NCI-H510A treated with DMSO at 0.1 percent for 48 hours (cell line): ENCODE measurements around the gene HCRT.
"Not testable (repeated sequence)": the region's sequence is repeated elsewhere in the genome, so short reads cannot be mapped to it uniquely, and the experiment has no call there.

Source experiments
- DNase-seq: peaks from one replicate; lab custom pipeline; 2025; lab: John Stamatoyannopoulos, UW

The HCRT gene

DNA sequence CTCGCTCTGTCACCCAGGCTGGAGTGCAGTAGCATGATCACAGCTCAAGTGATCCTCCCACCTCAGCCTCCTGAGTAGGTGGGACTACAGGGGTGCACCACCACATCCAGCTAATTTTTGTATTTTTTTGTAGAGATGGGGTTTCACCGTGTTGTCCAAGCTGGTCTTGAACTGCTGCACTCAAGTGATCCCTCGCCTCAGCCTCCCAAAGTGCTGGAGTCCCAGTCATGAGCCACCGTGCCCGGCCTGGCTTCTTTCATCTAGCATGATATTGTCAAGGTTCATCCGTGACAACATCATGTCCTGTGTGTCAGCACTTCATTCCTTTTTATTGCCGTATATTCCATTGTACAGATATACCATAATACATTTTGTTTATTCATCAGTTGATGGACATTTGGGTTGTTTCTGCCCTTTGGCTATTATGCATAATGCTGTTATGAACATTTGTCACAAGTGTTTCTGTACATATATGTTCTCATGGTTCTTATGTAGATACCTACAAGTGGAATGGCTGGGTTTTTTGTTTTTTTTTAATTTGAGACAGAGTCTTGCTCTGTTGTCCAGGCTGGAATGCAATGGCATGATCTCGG is 12.4 kb upstream of the HCRT start:
- DNase-seq, result no peak

DNA sequence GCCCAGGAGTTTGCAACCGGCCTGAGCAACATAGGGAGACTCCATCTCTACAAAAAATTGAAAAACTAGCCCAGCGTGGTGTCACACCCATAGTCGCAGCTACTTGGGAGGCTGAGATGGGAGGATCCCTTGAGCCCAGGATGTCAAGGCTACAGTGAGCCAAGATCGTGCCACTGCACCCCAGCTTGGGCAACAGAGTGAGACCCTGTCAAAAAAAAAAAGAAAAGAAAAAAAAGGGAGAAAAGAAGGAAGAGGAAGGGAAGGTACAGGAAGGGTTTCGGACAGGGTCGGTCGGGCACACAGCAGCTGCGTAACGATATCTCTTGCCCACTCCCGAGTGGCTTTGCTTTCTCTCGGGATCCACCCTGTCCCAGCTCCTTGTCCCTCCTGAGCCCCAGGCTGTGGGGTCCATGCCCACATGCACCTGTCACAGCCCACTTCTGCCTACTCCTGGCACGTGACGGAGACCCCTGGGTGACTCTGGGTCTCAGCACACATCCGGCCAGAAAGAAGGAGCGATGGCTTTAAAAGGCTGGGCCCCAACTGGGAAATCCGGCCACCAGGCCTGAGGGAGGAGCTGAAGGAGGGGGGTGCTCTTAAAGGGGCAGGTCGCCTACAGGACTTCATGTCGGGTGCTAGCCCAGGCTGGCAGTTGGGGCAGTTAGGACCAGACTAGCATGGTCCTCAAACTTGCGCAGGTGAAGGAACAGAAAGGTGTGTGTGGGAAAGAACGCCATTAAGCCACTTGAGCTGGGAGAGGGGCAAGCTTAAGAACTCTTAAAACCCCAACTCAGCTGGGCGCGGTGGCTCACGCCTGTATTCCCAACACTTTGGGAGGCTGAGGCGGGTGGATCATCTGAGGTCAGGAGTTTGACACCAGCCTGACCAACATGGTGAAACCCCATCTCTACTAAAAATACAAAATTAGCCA is 9.0 kb upstream of the HCRT start, which contains the start of gene GHDC:
GHDC (minus strand) TSS at position 526 of the 931 bp plus-strand sequence. CDS start 913 bp downstream, outside the sequence.
- DNase-seq, result peak; percentile 83

DNA sequence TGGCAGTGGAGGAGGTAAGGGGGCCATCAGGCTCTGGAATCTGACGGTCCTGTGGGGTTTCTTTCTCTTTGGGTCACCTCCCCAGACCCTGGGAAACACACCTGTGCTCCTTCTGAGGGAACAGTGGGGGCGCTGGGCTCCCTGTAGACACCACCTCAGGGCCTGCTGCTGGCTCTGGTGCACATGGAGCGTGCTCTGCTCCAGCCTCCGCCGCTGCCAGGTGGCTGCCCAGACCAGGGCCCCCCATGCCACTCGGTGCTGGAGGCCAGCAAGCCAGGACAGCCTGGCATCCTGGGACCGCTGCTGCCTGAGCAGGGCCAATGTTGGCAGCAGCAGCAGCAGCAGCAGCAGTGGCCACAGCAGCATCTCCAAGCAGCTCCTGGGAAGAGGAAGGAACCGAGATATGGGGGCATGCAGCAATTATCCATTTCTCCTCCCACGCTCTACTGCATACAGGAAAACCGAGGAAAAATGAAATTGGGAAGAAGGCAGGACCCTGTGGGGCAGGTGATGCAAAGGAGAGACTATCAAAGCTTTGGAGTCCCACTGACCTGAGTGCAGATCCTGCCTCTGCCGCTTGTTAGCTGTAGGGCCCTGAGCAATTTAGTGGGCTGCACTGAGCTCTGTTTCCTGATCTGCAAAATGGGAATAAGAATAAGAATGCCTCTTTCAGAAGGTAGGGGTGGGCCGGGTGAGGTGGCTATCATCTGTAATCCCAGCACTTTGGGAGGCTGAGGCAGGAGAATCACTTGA is 8.1 kb upstream of the HCRT start:
- DNase-seq, result no peak

DNA sequence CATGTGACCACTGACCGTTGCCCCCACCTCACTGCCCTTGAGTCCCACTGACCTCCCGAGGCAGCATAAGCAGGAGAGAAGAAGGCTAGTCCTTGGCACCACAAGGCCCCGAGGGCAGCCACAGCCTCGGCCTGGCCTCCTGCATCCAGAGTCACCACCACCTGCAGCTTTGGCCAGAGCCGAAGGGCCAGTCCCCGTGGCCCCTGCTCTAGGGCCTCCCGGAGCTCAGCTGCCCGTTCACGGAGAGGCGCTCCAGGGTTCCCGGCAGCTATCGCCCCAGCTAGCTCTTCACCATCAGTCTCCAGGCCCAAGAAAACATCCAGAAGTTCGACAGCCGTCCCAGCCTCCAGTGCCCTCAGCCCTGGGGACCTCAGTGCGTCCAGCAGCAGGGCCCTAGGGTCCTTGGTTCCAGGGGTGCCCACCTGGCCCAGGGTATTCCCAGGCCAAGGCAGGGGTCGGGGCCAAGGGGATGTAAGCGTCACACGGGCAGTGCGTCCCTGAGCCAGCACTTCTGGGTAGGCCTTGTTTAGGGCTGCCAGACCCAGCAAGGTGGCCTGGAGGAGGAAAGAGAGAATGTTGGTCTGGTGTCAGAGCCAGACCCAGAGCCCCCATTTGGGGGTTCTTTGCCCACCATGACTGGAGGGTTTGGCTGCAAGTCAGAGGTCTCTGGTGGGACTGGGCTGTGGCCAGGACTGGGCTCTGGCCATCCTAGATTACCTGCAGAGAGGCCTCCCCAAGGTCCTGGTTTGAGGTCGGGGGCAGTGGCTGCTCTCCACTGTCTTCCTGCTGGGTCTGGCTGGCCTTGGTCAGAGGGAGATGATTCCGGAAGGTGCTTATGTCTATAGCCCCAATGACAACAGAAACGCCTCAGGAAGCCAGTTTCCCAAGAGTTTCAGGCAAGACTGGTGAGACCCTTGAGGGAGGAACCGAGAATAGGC is 7.2 kb upstream of the HCRT start:
- no peak for DNase-seq

DNA sequence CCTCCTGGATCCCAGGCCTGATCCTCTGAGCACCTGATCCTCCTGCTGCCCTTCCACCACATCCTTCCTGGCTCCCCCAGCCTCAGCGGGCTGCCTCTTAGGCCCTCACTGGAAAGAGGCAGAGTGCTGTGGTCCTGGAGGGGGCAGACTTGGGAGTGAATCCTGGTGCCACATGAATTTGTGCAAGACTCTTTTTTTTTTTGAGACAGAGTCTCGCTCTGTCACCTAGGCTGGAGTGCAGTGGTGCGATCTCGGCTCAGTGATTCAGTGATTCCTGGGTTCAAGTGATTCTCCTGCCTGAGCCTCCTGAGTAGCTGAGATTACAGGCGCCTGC is 6.0 kb upstream of the HCRT start:
- no peak for DNase-seq

DNA sequence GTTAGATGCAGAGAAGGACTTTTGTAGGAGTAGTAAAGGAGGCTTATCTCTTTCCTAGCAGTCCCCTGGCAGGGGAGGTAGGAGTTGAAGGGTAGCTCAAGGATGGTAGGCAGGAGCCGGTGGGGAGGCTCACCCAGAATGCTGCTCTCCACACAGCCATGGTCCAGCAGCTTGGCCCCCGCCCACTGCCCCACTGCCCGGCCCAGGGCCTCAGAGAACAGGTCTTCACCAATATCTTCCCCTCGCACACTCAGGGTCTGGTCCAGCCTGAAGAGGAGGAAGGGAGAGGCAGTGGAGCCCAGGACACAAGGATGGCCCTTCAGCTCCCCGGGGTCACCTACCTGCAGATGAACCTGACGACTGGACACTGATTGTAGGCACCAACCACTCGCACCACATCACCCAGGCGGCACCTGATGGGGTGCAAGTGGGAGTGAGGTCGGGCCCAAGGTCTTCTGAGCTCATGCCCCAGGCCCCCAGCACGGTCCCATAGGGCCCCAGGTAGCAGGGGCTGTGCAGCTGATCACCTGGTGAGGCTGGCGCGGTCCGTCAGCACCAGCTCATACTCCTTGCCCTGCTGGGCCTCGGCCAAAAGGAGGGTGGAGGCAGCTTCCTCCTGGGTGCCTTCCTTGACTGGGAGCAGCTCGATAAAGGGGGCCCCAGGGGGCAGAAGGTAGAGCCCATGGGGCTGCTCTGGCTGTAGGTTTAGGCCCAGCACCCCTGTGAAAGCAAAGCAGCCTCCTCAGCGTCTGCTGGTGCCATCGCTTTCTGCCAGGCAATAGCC is 5.4 kb upstream of the HCRT start:
- no peak for DNase-seq

DNA sequence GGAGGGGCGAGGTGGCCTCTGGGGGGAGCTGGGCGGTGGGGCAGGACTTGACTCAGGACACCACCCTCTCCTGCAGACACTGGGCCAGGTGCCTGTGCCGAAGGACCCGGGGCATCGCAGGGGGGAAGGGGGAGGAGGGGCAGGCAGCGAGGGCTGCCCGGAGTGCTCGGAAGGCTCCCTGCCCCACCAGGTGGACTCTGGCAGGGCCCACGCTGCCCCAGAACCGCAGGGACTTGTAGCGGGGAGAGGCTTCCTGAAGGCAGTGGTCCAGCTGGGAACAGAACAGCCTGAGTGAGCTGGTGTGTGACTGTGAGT is 4.4 kb upstream of the HCRT start:
- DNase-seq, result no peak

DNA sequence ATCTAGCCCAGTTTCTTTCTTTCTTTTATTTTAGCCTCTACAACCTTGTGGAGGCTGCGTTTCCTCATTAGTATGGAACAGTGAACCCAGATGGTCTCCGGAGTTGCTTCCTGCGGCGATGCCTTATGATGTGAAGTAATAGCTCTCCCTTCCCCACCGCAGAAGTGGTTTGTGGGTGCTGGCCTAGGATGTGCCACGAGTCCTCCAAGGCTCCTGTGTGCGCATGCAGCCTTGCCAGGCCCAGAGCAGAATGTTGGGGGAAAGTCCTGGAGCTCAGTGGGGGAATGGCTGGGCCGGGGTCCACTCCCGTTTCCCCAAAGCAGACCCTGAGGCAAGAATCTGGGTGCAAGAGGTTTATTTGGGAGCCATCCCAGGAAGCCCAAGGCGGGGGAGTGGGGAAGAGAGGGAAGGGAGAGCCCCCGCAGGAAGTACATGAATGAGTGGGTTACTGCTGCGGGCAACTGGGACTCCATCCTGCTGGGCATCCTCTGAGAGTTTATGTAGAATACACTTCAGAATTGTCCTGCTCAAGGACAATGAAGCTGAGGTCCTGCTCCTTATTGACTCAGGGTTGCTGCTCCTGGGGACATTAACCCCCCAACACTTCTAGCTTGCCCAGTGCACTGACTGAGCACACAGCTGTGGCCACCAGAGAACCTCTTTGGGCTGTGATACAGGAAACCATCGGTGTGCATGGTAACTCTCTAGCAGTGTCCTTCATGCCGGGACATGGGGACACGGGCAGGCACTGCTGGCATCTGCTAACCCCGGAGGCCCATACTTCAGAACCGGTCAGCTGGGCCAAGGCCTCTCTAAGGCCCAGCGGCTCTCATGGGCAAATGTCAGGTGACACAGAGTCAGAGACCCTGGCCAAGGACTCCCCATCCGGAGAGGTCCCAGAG is 3.7 kb upstream of the HCRT start:
- no peak for DNase-seq

DNA sequence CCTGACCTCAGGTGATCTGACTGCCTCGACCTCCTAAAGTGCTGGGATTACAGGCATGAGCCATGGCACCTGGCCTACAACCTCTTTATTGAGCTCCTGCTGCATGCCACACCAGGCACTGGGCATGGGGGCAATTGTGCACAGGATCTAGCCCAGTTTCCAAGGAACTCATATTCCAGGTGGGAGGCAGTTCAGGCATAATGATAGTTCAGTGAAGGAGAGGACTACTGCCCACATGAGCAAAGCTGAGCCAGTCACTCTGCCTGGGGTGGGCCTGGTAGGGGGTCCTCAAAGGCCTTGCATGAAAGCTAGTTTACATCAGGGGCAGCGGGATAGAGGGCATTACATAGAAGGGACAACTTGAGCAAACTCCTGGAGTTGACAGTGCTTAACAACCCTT is 2.6 kb upstream of the HCRT start:
- no peak for DNase-seq

- DNase-seq, result not testable (repeated sequence)
Observed at GRCh38 chr17:42186191-42186590, 939 bp upstream of the HCRT start.

GRCh38 chr17:42185621-42185930 is 324 bp upstream of the HCRT start:
- no peak for DNase-seq

GRCh38 chr17:42183741-42184711 is 1.2 kb downstream of the HCRT start:
- peak; percentile 84 for DNase-seq

GRCh38 chr17:42182927-42183734 is 2.1 kb downstream of the HCRT start:
- DNase-seq, result no peak

DNA sequence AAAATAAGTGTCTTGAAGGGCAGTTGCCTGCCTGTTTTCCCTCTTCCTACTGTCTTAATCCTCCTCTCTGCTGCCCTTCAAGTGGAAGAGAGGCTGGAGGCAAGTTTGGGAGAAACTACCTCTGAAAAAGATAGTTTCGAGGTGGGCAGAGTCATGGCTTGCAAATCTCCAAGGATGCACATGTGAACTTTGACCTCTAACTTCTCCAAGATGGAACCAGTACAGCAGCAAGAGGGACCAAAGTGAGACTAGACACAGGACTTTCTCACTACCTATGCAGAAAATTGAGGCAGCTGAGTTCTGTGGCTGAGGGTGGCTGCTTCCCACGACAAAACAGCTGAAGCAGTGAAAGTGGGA is 3.4 kb downstream of the HCRT start:
- no peak for DNase-seq

GRCh38 chr17:42180922-42181850 is 4.1 kb downstream of the HCRT start, which contains the start of gene KCNH4:
Gene KCNH4, minus strand, starts transcription at chr17:42181142. Its CDS starts 197 bp downstream, at chr17:42180945.
- DNase-seq, result no peak

DNA sequence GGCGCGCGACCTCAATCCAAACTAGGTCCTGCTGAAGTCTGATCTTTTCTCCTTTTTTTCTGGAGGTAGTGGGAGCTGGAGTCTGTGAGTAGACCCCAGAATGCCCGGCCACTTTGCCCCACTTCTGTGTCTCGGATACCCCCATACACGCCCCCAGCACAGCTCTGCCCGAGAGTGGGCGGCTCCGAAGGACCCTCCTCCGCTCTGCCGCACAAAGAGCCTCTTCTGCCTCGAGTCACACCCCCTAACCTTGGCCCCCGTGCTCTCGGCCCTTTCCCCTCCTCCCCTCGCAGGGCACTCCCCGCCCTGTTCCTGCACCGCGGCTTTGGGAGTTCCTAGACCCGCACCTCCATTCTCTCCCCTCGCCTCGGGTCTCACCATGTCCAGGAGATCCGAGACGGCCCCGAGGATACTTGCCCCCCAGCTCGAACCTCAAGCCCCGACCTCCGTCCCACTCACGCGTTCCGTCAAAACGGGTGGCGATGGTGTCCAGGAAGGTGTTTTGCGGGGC is 4.8 kb downstream of the HCRT start:
- no peak for DNase-seq

DNA sequence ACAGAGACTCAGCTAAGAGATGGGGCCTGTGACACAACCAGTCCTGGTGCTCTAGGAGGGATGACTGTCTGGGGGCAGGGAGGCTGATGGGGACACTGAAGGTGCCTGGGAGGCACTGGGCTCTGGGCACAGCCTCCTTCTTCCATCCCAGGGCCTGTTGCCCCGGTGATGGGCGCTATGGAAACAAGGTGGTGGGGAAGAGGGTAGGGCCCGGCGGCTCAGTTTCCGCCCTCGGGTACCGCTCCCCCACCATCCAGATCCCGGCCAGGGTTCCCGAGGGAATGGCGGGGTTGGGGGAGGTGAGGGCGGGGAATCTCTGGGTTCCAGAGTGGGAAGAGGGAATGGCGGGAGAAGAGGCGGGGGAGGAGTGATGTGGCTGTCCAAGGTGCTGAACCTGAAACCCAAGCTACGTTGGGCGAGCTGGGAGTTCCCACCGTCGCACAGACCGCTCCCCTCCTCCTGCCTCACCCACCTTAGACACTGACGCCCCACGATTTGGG is 5.3 kb downstream of the HCRT start:
- no peak for DNase-seq
